ENCODE measurements around the gene SORCS1.

DNA sequence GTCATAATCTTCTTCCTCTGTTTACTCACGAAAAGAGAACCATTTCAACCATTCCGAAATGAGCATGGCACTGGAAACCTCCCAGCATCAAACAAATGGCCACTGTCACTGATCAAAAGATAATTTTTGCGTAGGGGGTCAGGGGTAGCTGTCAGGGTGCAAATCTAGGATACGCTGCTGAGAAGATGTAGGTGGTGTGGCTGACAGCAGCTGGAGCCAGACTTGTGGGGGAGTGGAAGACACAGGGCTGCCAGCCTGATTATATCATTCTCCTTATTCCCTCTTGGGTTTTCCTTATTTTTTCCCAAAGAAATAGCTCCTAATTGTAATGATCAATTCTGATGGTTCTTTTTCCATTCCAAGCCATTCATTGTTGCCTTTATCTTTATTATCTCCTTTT is 266.1 kb downstream of the SORCS1 start:
- TF ChIP-seq, protein P1, sequence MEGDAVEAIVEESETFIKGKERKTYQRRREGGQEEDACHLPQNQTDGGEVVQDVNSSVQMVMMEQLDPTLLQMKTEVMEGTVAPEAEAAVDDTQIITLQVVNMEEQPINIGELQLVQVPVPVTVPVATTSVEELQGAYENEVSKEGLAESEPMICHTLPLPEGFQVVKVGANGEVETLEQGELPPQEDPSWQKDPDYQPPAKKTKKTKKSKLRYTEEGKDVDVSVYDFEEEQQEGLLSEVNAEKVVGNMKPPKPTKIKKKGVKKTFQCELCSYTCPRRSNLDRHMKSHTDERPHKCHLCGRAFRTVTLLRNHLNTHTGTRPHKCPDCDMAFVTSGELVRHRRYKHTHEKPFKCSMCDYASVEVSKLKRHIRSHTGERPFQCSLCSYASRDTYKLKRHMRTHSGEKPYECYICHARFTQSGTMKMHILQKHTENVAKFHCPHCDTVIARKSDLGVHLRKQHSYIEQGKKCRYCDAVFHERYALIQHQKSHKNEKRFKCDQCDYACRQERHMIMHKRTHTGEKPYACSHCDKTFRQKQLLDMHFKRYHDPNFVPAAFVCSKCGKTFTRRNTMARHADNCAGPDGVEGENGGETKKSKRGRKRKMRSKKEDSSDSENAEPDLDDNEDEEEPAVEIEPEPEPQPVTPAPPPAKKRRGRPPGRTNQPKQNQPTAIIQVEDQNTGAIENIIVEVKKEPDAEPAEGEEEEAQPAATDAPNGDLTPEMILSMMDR (IDR thresholded peaks at IDR 0.05): no peak
- no peak for TF ChIP-seq POLR2A (IDR thresholded peaks at IDR 0.05)
